BJ (cell line): ENCODE measurements around the gene TENT4A. TPM values are rescaled to one million over a fixed set of nuclear protein-coding genes. Genes with fewer than 3 reads are reported as not detected.

ENCODE experiments used
- CTCF ChIA-PET: fragments of 350-600 bp; formaldehyde crosslinking; extraction: SDS; loops from one replicate; lab custom pipeline; 2021; ENCODE audit warnings: antibody characterized with exemption, inconsistent platforms; lab: Yijun Ruan, JAX
- POLR2A ChIA-PET: fragments of 300-600 bp; sonication (Branson Sonifier 250); formaldehyde crosslinking; extraction: SDS; loops from one replicate; lab custom pipeline; 2021; ENCODE audit warnings: antibody characterized with exemption; lab: Charles Lee
- DNase-seq: peaks from one replicate; pipeline ENCODE4 v3.0.0-alpha.2; 2011; ENCODE audit warnings: low read depth
- H3K27me3 ChIP-seq: 2 replicates; pipeline ENCODE4 v1.6.0; 2011; ENCODE audit warnings: low read length; ENCODE audit not compliant: control insufficient read depth, insufficient read depth
- H3K36me3 ChIP-seq: 2 replicates; pipeline ENCODE4 v1.5.1; 2011; ENCODE audit warnings: low read length; ENCODE audit not compliant: control insufficient read depth, insufficient read depth
- H3K4me3 ChIP-seq: 2 replicates; pipeline ENCODE4 v1.5.1; 2011; ENCODE audit warnings: low read depth, mild to moderate bottlenecking, control low read depth, low read length
- polyA plus RNA-seq: library from polyadenylated mRNA; depleted of rRNA; stranded (reverse); fragments of >200 nt; gene quantifications from 2 replicates; pipeline ENCODE4 v1.2.3, GENCODE V29; 2011
- TF ChIP-seq, protein P1 (sequence below): IDR thresholded peaks from 2 replicates; pipeline ENCODE4 v1.5.1; 2011; ENCODE audit warnings: low read depth, mild to moderate bottlenecking, control low read depth, inconsistent platforms, low read length, moderate library complexity; ENCODE audit not compliant: insufficient read depth

The TENT4A gene
- polyA plus RNA-seq, 1 experiment: 4.0 TPM

DNA sequence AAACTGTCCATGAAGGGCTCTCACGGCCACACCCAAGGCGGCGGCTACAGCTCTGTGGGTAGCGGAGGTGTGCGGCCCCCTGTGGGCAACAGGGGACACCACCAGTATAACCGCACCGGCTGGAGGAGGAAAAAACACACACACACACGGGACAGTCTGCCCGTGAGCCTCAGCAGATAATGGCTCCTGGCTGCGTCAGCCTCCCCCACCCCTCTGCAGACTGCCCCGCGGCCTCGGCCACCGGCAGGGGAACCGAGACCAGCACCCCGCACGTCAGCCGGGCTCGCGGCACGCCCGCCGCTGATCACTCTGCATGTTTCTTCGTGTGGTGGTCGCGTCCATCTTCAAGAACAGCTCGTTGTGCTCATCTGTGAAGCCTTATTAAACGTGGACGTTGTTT is 41.5 kb downstream of the TENT4A start:
- no peak overlapping the region for H3K4me3 ChIP-seq
- ChIA-PET CTCF (interaction anchor here (1.3 kb wide), 1 partner anchor 10 kb away, joined by 4 read pairs; no protein-coding TSS in a partner anchor), POLR2A (no interaction called here)
- DNase-seq: no peak
- TF ChIP-seq, protein P1, sequence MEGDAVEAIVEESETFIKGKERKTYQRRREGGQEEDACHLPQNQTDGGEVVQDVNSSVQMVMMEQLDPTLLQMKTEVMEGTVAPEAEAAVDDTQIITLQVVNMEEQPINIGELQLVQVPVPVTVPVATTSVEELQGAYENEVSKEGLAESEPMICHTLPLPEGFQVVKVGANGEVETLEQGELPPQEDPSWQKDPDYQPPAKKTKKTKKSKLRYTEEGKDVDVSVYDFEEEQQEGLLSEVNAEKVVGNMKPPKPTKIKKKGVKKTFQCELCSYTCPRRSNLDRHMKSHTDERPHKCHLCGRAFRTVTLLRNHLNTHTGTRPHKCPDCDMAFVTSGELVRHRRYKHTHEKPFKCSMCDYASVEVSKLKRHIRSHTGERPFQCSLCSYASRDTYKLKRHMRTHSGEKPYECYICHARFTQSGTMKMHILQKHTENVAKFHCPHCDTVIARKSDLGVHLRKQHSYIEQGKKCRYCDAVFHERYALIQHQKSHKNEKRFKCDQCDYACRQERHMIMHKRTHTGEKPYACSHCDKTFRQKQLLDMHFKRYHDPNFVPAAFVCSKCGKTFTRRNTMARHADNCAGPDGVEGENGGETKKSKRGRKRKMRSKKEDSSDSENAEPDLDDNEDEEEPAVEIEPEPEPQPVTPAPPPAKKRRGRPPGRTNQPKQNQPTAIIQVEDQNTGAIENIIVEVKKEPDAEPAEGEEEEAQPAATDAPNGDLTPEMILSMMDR: no peak
- H3K36me3 ChIP-seq: peaks cover 25% of the 10 kb centered on the region
- no peaks in the 10 kb centered on the region for H3K27me3 ChIP-seq

- Histone ChIP-seq H3K27me3 (no peaks in the 10 kb centered on the region), H3K36me3 (peaks cover 22% of the 10 kb centered on the region), H3K4me3 (no peak overlapping the region)
- TF ChIP-seq, protein P1: no peak
- POLR2A ChIA-PET: no interaction called here
- CTCF ChIA-PET: no interaction called here
- DNase-seq: no peak
Measured at GRCh38 chr5:6755519-6755918, 42.3 kb downstream of the TENT4A start.

GRCh38 chr5:6755941-6756340 is 42.7 kb downstream of the TENT4A start:
- H3K36me3 ChIP-seq: peaks cover 22% of the 10 kb centered on the region
- ChIA-PET CTCF (no interaction called here), POLR2A (no interaction called here)
- H3K4me3 ChIP-seq: no peak overlapping the region
- no peaks in the 10 kb centered on the region for H3K27me3 ChIP-seq
- DNase-seq: no peak
- TF ChIP-seq, protein P1: no peak

GRCh38 chr5:6757414-6757969 is 44.3 kb downstream of the TENT4A start:
- DNase-seq: no peak
- Histone ChIP-seq H3K27me3 (no peaks in the 10 kb centered on the region), H3K4me3 (no peak overlapping the region), H3K36me3 (peaks cover 18% of the 10 kb centered on the region)
- TF ChIP-seq, protein P1: no peak
- ChIA-PET CTCF (interaction anchor here (0.8 kb wide), 1 partner anchor 12 kb away, joined by 3 read pairs; no protein-coding TSS in a partner anchor), POLR2A (no interaction called here)

DNA sequence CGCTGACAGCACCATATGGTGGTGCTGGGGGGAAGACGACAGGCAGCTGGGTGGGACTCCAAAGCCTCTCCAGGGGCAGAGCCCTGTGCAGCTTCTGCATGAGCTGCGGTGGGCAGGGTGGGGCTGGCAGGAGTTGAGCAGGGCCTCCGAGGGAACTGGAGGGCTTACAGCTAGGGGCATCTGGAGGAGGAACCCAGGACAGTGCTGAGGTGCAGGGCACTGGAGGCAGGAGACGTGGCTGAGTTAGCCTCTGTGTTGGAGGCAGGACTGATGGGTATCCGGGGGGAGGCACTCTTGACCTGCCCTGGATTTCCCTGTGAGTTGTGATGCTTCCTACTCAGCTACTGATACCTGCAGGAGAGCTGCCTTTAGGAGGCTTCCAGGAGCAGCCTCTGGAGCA is 45.0 kb downstream of the TENT4A start:
- Histone ChIP-seq H3K36me3 (peaks cover 15% of the 10 kb centered on the region), H3K27me3 (no peaks in the 10 kb centered on the region), H3K4me3 (no peak overlapping the region)
- ChIA-PET CTCF (interaction anchor here (0.6 to 1.6 kb wide), 3 partner anchors 13 to 97 kb away, joined by 3 read pairs; no protein-coding TSS in a partner anchor), POLR2A (no interaction called here)
- TF ChIP-seq, protein P1: no peak
- DNase-seq: no peak
